Lower lobe of right lung (tissue), 2 donors: ENCODE measurements around the gene TPRN. TPM values are rescaled to one million over a fixed set of nuclear protein-coding genes. Genes with fewer than 3 reads are reported as not detected.
"Not testable (repeated sequence)": the region's sequence is repeated elsewhere in the genome, so short reads cannot be mapped to it uniquely, and the experiment has no call there.

Experiments
- ATAC-seq, 2 donors: fragments of 200-7000 bp; cut with Tn5 transposase; one replicate each; pipeline ENCODE4 v1.9.1; 2020 to 2022; ENCODE audit warnings: mild to moderate bottlenecking in 2 of 2, moderate library complexity in 2 of 2
- DNase-seq: peaks from one replicate; pipeline ENCODE4 v3.0.0-alpha.2; 2020
- H3K27ac ChIP-seq: fragments of 200-600 bp; one replicate; pipeline ENCODE4 v1.8.0; 2022
- H3K27me3 ChIP-seq: fragments of 200-600 bp; one replicate; pipeline ENCODE4 v1.8.0; 2022; ENCODE audit warnings: low read depth
- H3K36me3 ChIP-seq: fragments of 200-600 bp; one replicate; pipeline ENCODE4 v1.8.0; 2022; ENCODE audit warnings: mild to moderate bottlenecking
- H3K4me1 ChIP-seq: fragments of 200-600 bp; one replicate; pipeline ENCODE4 v1.8.0; 2022
- H3K4me3 ChIP-seq: fragments of 200-600 bp; one replicate; pipeline ENCODE4 v1.8.0; 2022; ENCODE audit warnings: mild to moderate bottlenecking
- H3K9me3 ChIP-seq: fragments of 200-600 bp; one replicate; pipeline ENCODE4 v1.8.0; 2022
- CTCF ChIP-seq: fragments of 200-600 bp; IDR thresholded peaks from one replicate; pipeline ENCODE4 v1.8.0; 2022; ENCODE audit warnings: antibody characterized with exemption, mild to moderate bottlenecking
- intact Hi-C: fragments of 100-400 bp; cut with DNase I; formaldehyde crosslinking; loops from one replicate; pipeline ENCODE4 v1.11.0; 2022
- total RNA-seq: library from RNA; stranded (reverse); fragmentation: NEBNext Ultra II Directional; extraction: Animal tissue kit (Norgen Biotek cat#: 25700); gene quantifications from one replicate; pipeline ENCODE4 v1.2.1, GENCODE V29; 2021
- donor health status: DM: no; HTN: yes; CAD: no; lungs with severe emphysema.

The TPRN gene
- total RNA-seq, 1 donor from 2014 or later = 17.8 TPM

DNA sequence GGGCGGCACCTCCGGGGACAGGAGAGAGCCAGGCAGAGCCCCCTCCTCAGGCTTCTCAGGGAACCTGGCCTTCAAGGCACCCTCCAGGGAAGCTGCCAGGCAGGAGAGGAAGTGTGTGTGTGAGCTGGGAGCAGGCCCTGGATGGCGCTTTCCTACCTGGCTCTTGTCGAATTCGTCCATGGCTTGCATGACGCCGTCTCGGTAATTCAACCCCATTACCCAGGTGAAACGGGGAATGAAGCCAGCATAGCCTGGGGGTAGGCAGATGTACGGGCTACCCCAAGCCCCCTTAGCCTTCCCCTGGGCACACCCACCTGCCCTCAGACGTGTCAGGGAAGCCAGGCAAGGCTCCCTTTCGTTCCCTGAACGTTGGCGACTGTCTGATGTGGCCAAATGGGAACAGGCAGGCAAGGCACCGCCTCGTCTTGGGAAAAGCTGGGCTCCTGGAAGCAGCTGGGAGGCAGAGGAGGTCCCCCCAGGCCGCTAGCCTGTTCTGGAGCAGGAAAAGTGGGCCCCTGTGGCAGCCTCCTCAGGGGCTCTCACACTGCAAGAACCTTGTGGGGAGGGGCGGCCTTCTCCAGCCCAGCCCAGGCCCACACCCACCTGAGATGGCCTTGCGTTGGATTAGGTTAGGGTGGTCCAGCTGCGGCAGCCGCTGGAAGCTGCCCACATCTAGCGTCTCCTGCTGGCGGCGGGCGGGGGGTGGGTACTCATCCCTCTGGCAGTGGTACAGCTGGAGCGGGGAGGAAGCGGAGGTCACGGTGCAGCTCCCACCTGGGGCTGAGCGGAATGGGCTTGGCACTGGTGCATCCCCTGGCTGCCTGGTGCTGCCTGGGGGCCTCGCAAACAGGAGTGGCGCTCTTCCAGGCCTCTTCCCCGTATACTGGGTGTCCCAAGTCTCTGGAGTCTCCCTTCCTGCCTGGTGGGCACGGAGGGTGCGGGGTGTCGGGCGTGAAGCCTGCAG, 44.2 kb upstream of the TPRN start:
- H3K36me3 ChIP-seq = peaks cover 23% of the 10 kb centered on the region
- peaks cover 32% of the 10 kb centered on the region for H3K4me1 ChIP-seq
- intact Hi-C loops = no loop called here
- no peak for DNase-seq
- no peak for ATAC-seq
- H3K9me3 ChIP-seq = no peaks in the 10 kb centered on the region
- H3K27me3 ChIP-seq = no peaks in the 10 kb centered on the region
- no peak for TF ChIP-seq CTCF
- H3K27ac ChIP-seq = no peak overlapping the region
- H3K4me3 ChIP-seq = no peak overlapping the region

DNA sequence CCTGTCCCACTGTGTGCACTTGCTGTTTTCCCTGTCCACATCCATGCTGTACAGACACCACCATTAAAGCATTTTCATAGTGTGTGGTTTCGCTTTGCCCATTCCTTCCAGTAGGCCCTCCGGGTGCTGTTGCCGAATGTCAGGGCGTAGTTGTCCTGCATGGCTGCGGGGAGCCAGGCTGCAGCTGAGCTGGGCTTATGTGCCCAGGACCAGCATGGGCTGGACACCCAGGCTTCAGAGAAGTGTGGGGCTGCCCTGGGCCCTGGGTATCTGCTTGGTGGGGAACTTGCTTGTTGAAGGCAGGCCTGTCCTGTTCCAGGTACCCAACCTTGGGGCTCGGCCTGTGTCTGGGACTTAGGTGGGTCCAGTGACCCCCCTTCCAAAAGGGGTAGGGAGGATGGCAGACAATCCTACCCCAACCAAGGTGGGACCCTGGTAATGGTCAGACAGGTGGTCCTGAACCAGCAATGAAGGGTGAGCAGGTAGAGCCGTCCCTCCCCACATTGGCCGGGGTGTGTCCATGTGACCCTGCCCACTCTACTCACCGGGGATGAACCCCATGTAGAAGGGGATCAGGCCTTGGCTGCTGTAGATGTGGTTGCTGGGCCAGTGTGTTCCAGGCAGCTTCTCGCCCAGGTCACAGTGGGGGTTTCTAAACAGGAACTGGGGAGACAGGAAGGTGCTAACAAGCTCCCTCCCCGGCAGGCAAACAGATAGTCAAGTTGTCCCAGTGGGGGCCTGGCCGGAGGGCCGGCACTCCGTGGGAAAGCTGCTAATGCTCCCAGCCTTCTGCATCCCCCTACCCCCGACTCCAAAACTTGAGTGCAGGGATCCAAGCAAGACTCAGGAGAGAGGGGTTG, 43.3 kb upstream of the TPRN start:
- intact Hi-C loops = no loop called here
- DNase-seq = no peak
- Histone ChIP-seq H3K27me3 (no peaks in the 10 kb centered on the region), H3K4me3 (no peak overlapping the region), H3K9me3 (no peaks in the 10 kb centered on the region), H3K27ac (no peak overlapping the region), H3K4me1 (peaks cover 41% of the 10 kb centered on the region), H3K36me3 (peaks cover 23% of the 10 kb centered on the region)
- ATAC-seq = no peak
- no peak for TF ChIP-seq CTCF

- H3K27ac ChIP-seq, H3K9me3 ChIP-seq, intact Hi-C loops, DNase-seq, H3K4me3 ChIP-seq, ATAC-seq, H3K27me3 ChIP-seq: not testable (repeated sequence)
- Histone ChIP-seq H3K36me3 (peaks cover 23% of the 10 kb centered on the region), H3K4me1 (peaks cover 47% of the 10 kb centered on the region)
Measured at GRCh38 chr9:137243266-137243625, 42.7 kb upstream of the TPRN start.

DNA sequence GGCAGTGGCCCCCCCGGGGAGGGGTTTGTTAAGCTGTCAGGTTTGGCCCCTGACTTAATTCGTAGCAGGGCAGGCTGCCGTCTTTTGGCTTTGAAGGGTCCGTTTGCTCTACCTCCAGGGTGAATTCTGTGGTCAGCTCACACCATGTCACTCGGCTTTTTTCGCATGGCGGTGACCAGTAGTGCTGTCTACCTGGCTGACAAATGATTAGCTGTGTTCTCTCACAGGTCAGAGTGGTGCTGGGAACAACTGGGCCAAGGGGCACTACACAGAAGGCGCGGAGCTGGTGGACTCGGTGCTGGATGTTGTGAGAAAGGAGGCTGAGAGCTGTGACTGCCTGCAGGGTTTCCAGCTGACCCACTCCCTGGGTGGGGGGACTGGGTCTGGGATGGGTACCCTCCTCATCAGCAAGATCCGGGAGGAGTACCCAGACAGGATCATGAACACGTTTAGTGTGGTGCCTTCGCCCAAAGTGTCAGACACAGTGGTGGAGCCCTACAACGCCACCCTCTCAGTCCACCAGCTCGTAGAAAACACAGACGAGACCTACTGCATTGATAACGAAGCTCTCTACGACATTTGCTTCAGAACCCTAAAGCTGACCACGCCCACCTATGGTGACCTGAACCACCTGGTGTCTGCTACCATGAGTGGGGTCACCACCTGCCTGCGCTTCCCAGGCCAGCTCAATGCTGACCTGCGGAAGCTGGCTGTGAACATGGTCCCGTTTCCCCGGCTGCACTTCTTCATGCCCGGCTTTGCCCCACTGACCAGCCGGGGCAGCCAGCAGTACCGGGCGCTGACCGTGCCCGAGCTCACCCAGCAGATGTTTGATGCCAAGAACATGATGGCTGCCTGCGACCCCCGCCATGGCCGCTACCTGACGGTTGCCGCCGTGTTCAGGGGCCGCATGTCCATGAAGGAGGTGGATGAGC, 42.0 kb upstream of the TPRN start:
- DNase-seq (no peak), ATAC-seq (no peak)
- no peaks in the 10 kb centered on the region for H3K27me3 ChIP-seq
- H3K4me1 ChIP-seq = peaks cover 51% of the 10 kb centered on the region
- intact Hi-C loops = no loop called here
- peak overlapping the region; percentile 90 for H3K27ac ChIP-seq
- no peaks in the 10 kb centered on the region for H3K9me3 ChIP-seq
- no peak for TF ChIP-seq CTCF
- peak overlapping the region; percentile 93 for H3K4me3 ChIP-seq
- H3K36me3 ChIP-seq = peaks cover 23% of the 10 kb centered on the region

GRCh38 chr9:137241490-137242268, 41.1 kb upstream of the TPRN start:
- peaks cover 51% of the 10 kb centered on the region for H3K4me1 ChIP-seq
- ATAC-seq (peak; percentile 8 to 38), DNase-seq (peak; percentile 76)
- H3K9me3 ChIP-seq = no peaks in the 10 kb centered on the region
- H3K36me3 ChIP-seq = peaks cover 23% of the 10 kb centered on the region
- H3K4me3 ChIP-seq = peak overlapping the region; percentile 93
- H3K27ac ChIP-seq = peak overlapping the region; percentile 90
- intact Hi-C loops = no loop called here
- TF ChIP-seq CTCF = no peak
- H3K27me3 ChIP-seq = no peaks in the 10 kb centered on the region
